ENCODE measurements around the gene CLDND1.

- TF ChIP-seq POLR2A (IDR thresholded peaks at IDR 0.05) (no peak), POLR2AphosphoS5 (IDR thresholded peaks at IDR 0.05) (no peak)
Observed at GRCh38 chr3:98482717-98483482, 39.8 kb downstream of the CLDND1 start.

All from transverse colon (tissue), 3 donors.